ENCODE data around the gene OXT. TPM values are rescaled to one million over a fixed set of nuclear protein-coding genes. Genes with fewer than 3 reads are reported as not detected.

Gene OXT
- total RNA-seq, 1 donor from 2014 or later = not detected

Other genes with a start within 250 kb of the OXT start
- 9.4 TPM for gene PCED1A, start 231.0 kb upstream of the OXT start, total RNA-seq
- gene VPS16, start 230.9 kb upstream of the OXT start, total RNA-seq = 15.7 TPM
- gene PTPRA, start 198.1 kb upstream of the OXT start, total RNA-seq = 23.5 TPM
- gene GNRH2, start 28.0 kb upstream of the OXT start, total RNA-seq = not detected
- gene MRPS26, start 25.6 kb upstream of the OXT start, total RNA-seq = 55.6 TPM
- 0.38 TPM for gene AVP, start 13.1 kb downstream of the OXT start, total RNA-seq
- 27.8 TPM for gene FASTKD5, start 88.2 kb downstream of the OXT start, total RNA-seq
- gene UBOX5, start 88.2 kb downstream of the OXT start, total RNA-seq = 3.1 TPM
- 13.4 TPM for gene LZTS3, start 101.9 kb downstream of the OXT start, total RNA-seq
- 30.0 TPM for gene DDRGK1, start 133.1 kb downstream of the OXT start, total RNA-seq
- gene ITPA, start 137.9 kb downstream of the OXT start, total RNA-seq = 17.2 TPM
- 0.11 TPM for gene SLC4A11, start 167.6 kb downstream of the OXT start, total RNA-seq

Measured in left ventricle myocardium inferior (tissue), 1 donor.